ENCODE results near the gene EML1.

- TF ChIP-seq, protein P1, sequence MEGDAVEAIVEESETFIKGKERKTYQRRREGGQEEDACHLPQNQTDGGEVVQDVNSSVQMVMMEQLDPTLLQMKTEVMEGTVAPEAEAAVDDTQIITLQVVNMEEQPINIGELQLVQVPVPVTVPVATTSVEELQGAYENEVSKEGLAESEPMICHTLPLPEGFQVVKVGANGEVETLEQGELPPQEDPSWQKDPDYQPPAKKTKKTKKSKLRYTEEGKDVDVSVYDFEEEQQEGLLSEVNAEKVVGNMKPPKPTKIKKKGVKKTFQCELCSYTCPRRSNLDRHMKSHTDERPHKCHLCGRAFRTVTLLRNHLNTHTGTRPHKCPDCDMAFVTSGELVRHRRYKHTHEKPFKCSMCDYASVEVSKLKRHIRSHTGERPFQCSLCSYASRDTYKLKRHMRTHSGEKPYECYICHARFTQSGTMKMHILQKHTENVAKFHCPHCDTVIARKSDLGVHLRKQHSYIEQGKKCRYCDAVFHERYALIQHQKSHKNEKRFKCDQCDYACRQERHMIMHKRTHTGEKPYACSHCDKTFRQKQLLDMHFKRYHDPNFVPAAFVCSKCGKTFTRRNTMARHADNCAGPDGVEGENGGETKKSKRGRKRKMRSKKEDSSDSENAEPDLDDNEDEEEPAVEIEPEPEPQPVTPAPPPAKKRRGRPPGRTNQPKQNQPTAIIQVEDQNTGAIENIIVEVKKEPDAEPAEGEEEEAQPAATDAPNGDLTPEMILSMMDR (IDR thresholded peaks at IDR 0.05), result no peak
- no peak for TF ChIP-seq POLR2A (IDR thresholded peaks at IDR 0.05)
Measured at GRCh38 chr14:99889268-99889667, 96.1 kb downstream of the EML1 start.
